HG02885 (cell line): Measurements from ENCODE around the gene RPL35.

Experiments used
- ATAC-seq: cut with Tn5 transposase; IDR thresholded peaks from one replicate; pipeline ENCODE4 v1.9.1; 2021; ENCODE audit warnings: mild to moderate bottlenecking; ENCODE audit not compliant: unreplicated experiment, poor library complexity

Gene RPL35

DNA sequence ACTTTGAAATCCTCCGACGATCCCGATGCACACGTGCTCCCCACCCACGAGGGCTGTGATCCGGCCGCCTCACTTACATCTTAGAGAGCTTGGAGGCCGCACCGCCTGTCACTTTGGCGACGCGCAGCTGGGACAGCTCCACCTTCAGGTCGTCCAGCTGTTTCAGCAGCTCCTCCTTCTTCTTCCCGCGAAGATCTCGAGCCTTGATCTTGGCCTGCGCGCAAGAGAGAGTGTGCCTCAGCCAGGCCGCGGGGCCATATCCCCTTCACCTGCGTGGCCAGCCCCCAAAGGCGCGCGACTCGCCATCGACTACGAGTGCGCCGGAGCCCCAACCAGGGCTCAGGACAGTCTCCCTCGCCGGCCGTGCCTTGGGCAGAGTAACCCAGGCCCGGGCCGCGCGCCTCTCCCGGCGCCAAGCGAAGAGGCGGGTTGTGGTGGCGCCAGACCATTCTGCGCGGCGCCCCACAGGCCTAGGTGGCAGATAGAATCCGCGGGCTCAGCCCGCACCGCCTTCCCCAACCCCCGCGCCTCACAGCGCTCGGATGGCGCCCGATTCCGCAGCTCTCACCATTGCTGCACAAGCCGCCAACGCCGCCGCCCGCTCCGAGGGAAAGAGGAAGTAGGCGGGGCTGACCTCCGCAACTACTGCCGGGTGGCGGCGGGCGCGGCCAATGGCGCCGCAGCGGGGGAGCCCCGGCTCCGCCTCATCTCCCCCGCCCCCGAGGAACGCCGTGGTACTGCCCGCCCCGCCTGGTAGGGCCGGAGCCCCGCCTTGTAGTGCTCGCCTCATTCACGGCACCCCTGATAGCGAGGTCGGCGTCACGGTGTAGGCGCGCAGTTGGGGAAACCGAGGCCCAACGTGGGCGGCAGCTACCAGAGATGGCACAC, at the start of gene RPL35, which contains the start of gene ARPC5L:
Gene RPL35, minus strand, starts transcription at position 616 of the 888 bp plus-strand sequence. Its CDS starts 45 bp downstream, at position 571.
Gene ARPC5L, plus strand, starts transcription at position 789 of the 888 bp plus-strand sequence. CDS start 7,161 bp downstream, outside the sequence.
- ATAC-seq, result peak; percentile 90

DNA sequence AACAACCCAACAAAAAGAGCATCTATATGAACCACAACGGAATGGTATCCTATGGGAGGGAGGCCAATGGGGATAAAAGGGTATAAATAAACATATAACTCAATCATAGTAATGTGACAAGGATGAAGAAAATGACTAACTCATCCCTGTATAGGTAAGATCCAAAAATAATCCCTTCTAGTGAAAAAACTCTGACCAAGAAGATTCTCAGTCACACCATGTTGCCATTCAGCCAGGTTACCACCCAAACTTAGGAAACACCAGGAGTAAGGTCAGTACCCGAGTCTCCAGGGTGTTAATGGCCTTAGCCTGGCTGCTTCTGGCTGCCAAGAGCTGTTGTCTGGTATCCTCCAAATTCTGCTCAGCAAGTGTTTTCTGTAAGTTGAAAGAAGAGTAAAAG, 46.3 kb upstream of the RPL35 start:
- ATAC-seq, result no peak

DNA sequence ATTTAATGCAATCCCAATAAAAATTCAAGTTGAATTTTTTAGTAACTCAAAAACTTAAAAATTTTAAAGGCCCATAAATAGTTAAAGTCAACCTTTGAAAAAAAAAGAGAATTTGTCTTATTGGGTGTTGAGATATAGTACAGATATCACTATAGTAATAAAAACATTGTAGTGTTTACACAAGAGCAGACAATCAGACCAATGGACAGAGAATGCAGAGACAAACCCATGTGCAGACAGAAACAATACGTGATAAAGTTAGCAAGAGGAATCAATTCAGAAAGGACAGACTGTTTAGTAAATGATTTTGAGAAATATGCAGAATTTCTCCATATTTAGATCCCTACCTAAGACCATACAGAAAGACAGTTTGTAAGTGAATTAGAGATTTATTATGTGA, 45.2 kb upstream of the RPL35 start:
- ATAC-seq, result no peak

DNA sequence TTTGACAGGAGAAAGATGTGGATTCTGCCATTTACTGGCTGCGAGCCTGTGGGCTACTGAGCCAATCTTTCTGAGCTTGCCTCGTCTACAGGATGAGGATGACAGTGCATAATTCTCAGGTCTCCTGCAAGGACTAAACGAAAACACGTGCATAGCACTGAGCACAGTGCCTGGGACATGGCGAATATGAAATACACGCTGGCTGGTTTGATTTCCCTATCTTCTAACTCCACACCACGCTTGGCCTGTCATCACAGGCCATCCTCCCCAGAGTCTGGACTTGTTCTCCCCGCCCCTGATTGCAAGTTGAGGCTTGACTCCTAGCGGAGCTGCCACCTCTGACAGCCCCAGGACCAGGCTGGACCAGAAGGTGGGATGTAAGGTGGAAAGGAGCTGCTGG, 38.1 kb upstream of the RPL35 start:
- ATAC-seq, result no peak

DNA sequence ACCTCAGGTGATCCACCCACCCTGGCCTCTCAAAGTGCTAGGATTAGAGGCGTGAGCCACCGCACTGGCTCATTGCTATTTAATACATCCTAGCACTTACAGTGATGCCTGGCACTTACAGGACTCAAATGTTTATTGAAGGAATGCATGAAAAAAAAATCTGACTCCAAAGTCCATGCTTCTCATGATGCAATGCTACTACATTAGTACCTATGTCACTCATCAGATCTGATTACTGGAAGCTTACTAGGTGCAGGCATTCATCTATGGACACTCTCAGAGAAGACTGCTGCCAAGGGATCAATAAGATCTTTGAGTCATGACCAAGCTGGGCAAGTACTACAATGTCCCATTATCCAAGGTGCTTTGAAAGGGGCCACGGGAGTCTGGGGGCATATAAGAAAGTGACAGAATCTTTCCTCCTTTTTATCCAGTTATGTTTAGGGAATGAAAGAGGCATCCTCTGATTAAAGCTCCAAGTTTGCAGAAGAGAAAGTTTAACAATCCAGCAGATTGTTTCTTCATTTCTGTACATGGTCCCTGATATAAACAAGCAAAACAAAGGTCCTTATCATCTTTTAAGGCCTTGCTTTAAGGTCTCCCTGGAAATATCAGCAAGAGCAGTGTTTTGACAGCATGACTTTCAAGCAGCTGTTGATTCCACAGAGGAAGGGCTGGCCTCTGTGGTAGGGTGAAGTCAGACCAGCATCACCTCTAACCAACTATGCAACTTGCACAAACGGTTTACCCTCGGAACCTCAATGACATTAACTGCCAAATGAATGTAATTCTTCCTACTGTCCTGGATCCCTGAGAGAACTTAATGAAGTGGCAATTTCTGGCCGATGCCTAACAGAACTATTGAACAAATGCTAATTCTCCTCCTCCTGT, 36.1 kb upstream of the RPL35 start:
- ATAC-seq, result no peak

DNA sequence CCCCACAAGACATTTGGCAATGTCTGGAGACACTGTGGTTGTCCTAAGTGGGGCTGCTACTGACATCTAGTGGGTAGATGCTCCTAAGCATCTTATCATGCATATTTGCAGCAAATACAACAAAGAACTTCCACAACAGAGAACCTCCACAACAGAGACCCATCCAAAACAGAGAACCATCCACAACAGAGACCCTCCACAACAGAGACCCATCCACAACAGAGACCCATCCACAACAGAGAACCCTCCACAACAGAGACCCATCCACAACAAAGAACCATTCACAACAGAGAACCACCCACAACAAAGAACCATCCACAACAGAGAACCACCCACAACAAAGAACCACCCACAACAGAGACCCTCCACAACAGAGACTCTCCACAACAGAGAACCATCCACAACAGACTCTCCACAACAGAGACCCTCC, 33.0 kb upstream of the RPL35 start:
- ATAC-seq, result no peak

DNA sequence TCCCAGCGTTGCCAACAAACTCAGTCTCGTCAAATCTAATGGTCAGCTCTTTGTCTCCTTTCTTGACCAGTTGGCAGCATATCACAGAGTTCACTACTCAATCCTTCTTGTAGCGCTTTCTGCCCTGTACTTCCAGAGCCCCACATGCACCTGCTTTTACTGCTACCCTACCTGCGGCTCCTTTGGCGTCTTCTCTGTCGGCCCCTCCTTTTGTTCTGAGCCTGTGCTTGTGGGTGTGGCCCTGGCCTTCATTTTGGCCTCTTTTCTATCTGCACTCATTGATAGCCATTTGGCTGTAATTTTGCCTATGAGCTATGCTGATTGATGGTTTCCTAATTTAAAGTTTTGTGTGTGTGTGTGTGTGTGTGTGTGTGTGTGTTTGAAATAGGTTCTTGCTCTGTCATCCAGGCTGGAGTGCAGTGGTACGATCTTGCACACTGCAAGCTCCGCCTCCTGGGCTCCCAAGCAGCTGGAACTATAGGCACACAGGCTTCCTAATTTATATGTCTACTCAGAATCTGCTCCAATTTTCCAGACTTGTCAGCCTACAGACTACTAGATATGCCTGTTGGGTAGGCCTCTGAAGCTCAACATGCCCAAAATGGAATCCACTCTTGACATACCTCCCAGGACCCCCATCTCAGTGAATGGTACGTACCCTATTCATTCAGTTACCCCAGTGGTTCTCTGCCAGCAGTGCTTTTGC, 32.4 kb upstream of the RPL35 start:
- ATAC-seq, result no peak

DNA sequence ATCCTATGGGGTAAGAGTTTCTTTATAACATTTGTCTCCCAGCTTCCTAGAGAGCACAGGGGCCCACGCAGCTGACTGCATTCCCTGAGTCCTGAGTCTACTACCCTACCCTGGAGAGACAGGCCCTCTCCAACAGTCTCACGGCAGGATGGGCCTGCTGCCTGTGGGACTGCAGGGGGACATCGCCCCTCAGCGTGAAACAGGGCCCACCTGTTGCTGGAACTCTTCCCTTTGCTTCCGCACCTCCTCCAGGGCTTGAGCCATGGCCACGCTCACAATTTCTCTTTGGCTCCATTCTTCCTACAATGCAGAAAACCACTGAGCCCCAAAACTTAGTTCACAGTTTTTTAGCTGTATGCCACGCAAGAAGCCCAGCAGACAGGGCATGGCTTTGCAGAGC, 28.4 kb upstream of the RPL35 start:
- no peak for ATAC-seq

DNA sequence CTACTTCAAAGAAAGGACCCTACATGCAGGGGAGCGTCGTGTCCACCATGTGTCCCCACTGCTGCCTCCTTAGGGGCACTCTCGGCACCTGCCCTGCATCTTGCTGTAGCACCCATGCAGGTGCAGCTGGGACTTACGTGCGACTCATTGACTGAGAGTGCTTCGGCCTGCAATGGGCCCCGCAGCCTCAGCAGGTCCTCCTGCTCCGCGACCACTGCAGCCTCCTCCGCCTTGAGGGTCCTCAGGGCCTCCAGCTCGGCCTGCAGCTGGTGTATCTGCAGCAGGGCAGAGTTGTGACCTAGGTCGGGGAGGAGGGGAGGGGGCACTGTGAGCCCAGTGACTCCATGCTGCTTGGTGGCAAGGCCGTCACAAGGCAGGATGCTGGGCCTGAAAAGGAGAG, 27.2 kb upstream of the RPL35 start:
- no peak for ATAC-seq

DNA sequence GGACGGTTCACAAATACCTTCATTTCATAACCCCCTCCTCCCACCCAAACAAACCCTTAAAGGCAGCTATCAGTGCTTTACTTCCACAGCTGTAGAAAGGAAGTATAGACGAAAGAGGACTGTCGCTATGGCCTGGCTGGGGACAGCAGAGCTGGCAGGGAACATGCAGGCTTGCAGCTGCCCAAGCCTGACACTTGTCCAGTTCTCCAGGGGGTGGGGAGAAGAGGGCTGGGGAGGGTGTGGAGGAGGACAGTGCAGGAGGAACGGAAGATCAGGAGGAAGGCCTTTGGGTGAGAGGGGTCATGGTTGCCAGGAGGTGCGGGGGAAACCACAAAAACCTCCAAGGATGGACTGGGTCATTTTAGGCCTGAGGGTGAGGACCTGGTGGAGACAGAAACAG, 26.1 kb upstream of the RPL35 start:
- no peak for ATAC-seq

DNA sequence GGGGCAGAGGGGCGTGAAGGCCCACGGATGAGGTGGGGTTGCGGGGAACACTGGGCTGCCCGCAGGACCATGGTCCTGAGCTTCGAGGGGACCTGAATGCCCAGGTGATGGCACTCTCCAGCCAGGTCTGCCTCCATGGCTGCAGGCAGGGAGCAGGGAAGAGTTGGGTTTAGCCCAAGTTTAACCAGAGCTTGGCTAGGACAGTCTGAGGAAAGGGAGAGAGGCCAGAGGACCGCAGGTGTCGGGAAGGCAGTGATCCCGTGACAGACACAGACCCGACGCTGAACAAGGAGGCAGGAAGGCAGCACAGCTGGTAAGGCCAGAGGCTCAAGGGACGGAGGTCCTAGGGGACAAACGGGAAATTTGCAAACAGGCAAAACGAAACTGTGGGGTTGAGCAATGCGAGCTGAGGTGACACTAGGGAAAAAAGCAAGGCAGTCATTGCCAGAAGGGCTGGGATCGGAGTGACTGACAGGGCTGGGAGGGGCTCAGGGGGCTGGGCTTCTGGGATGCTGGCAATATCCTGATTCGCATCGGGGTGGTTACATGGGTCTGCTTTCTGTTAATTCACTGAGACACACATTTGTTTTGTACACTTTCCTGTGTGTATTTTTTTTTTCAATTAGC, 25.2 kb upstream of the RPL35 start:
- no peak for ATAC-seq

DNA sequence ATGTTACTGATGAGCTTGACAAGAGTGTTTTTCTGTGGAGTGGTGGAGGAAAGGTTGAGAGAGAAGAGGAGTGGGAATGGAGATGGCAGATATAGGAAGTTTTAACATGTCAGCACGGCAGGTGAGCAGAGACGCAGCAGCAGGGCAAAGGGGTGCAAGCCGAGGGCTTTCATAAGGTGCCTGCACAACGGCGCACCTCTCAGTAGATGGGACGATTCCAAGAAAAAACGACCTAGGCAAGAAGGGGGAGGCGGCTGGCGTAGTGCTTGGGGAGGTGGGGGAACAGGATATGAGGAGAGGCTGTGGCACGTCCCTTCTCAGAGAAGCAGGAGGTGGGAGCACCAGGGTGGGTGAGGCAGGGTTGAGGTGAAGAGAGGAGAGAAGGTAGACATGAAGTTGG, 24.7 kb upstream of the RPL35 start:
- no peak for ATAC-seq

DNA sequence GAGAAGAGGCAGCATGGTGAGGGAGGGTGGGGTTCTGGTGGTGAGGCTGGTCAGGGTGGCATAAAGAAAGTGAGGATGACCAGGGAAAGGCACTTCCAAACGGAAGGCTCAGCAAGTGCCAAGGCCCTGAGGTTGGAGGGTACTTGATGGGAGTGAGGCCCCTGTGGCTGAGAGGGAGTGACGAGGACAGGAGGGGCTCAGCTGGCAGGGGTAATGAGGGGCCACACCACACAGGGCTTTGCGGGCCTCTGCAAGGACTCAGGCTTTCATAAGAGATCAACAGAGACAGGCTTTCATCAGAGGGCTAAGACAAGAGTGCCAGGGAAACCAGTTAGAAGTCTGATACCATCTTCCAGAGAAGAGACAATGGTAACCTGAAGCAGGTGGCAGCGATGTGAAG, 23.8 kb upstream of the RPL35 start:
- ATAC-seq, result no peak

DNA sequence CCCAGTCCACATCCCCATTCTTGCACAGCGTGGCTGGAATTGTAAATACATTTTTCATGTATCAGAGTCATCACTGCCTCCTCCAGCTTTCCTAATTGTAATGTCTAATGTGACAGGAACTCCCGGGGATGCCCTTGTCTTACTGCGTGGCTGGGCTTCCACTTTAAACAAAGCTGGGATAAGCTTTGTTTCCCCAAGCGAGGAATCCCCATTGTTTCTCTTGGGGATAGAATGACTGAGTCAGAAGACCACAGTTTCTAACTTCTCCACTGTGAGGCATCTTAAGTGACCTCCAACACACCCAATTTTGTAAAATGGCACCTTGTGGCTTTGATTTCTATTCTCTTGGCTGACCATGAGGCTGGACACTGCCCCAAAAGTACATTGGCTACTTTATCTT, 22.6 kb upstream of the RPL35 start:
- no peak for ATAC-seq

DNA sequence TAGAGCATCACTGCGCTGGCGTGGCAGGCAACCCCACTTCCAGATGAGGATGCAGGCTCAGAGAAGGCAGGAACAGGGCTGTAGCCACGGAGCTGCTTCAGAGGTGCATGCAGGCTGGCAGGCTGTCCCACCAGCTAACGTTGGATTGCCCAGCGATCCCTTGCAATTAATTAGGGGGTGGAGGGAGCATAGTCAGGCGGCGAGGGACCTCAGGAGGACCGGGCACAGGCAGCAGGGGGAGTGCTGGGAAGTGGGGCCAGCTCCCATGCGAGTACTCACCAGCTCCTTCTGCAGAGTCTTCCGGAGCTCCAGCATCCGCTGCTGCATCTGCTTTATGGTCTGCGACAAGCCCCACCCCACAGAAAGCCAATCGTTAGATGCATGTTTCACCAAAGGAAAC, 20.5 kb upstream of the RPL35 start:
- ATAC-seq, result no peak

DNA sequence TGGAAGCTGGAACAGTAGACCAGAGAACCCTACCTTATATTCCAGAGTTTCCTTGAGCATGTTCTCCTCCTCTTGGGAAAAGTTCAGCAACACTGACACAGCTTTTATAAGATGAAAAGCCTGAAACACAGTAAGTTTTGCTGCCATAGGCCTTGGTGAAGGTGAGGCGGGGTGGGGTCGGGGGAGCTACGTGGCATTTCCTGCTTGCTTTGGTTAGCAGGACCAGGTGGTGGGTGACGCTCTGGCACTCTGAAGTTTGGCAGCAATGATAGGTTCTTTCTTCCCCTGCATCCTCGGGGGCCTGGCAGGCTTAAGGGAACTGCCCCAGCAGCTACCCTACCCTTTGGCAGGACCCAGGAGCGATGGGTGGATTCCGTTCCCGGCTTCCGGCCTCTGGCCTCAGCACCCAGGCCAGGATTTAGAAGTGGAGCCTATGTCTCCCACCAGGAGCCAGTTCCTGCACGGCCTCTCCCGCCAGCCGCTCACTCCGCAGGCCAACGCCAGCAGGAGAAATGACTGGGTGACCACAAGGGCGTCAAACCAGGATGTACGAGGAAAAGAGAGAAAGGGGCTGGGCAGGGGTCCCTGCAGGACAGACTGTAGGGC, 19.5 kb upstream of the RPL35 start:
- no peak for ATAC-seq

DNA sequence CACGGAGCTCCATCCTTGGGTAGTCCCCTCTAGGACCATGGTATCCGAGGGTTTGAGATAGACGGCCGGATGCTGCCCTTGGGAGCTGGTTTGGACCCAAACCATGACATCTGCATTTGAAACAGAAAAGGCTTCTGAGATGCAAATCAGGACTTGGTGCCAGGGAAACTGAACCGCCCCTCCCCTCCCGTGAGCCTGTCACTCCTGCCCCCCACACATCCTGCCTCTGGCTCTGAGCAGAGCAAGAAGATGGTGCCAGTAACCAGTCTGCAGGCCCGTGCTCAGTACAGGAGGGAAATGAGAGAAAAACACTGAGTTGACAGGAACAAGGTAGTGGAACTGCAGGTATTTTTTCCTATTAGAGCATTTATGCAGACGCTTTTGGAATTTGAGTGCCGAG, 18.7 kb upstream of the RPL35 start:
- ATAC-seq, result no peak

DNA sequence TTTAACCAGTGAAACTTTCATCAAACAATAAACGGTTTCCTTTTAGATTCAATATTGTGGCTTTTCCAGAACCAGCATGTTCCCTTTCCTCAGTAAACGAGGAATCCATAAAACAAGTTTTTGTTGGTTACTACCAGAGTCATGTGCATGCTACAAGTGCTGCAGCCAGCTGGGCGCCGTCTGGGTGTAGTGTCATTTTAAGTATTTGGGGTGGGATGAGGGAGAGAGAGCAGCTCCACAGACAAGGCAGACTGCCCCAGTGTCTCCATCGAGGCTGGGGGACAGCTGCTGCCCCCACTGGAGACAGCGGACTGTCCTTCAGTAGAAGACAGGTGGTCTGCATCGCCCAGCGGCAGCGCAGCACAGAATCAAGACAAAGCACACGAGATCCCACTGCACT, 17.5 kb upstream of the RPL35 start:
- ATAC-seq, result no peak

DNA sequence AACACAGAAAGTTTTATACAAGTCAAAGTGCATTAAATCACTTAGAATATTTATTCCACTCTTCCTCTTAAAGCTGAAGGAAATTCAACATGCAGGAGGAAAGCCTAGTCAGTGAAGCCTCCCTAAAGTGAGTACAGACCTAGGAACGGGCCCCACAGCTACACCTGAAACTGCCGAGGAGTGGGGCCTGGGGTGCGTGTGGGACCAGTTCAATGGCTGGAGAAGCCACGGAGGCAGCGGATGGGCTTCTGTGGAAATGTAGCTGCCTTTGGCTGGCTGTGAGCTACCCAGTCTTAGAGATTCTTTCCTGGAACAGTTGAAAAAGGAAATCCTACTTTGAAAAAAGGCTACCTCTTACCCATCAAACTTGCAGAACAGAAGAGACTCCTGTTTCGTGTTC, 16.8 kb upstream of the RPL35 start:
- no peak for ATAC-seq

DNA sequence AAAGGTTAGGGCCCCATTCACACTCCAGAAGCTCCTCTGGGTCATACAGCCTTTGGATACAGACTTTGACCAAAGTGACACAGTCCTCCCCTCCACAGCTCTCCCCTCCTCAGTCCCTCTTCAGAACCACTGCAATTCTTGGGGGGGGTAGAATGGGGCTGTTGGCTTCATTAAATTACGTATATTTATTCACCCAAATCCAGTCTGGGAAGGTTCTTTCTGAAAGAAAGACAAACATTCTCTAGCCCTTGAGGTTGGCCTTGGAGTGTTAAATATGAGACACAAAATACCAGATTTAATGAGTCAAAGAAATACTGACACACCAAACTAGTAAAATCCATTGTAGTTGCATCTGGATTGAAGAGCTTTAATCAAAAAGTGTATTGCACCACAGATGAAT, 16.3 kb upstream of the RPL35 start:
- ATAC-seq, result no peak
